ENCODE data around the gene RSPH6A.
A peak's percentile ranks its signal among the peaks of the same experiment; 100 is the strongest.

The RSPH6A gene

GRCh38 chr19:45779231-45780145 is 35.6 kb downstream of the RSPH6A start:
- DNase-seq (ENCODE audit: low spot score): peak; percentile 74

DNA sequence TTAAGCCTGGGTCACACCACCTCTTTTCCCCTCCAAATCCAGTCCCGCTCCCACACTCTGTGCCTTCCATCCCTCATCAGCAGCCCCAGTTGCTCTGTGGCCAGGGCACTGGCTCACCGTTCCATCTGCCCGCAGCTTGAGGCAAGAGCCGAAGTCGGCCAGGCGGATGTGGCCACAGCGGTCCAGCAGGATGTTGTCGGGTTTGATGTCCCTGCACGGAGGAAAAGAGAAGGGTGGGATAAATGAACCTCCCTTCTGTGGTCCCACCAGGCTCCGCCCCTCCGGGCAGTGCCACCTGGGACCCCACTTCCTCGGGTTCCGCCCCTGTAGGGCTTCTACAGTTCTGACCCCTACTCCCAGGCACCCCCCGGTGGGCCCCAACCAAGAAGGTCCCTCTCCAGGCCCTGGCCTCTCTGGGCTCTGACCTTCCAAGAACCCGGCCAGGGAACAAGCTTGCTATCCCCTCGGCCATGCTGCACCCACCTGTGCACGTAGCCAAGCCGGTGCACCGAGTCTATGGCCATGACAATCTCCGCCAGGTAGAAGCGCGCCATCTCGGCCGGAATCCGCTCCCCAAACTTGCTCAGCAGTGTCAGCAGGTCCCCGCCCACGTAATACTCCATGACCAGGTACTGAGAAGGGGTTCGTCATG is 37.0 kb downstream of the RSPH6A start:
- no peak for DNase-seq (ENCODE audit: low spot score)

- DNase-seq (ENCODE audit: low spot score): no peak
Measured at GRCh38 chr19:45777395-45777961, 37.6 kb downstream of the RSPH6A start.

- DNase-seq (ENCODE audit: low spot score): no peak
Measured at GRCh38 chr19:45774765-45775164, 40.3 kb downstream of the RSPH6A start.

GRCh38 chr19:45773384-45773783 is 41.7 kb downstream of the RSPH6A start:
- no peak for DNase-seq (ENCODE audit: low spot score)

DNA sequence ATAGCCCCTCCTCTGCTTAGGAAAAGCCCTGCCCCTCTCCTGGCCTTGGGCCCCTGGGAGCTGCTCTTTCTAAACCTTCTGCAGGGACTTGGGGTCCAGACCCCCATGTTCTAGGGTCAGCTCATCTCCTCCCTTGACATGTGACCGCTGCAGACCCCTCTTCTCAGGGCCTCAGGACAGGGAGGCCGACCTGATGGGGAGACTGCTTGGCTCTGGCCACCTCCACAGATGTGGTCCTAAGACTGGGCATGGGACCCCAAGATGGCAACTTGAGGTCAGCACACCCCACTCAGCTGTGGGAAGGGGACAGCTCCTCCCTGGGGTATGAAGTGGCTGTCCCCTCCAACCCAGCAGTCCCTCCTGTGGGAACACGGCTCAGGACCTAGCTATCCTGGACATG is 42.2 kb downstream of the RSPH6A start:
- DNase-seq (ENCODE audit: low spot score): no peak

DNA sequence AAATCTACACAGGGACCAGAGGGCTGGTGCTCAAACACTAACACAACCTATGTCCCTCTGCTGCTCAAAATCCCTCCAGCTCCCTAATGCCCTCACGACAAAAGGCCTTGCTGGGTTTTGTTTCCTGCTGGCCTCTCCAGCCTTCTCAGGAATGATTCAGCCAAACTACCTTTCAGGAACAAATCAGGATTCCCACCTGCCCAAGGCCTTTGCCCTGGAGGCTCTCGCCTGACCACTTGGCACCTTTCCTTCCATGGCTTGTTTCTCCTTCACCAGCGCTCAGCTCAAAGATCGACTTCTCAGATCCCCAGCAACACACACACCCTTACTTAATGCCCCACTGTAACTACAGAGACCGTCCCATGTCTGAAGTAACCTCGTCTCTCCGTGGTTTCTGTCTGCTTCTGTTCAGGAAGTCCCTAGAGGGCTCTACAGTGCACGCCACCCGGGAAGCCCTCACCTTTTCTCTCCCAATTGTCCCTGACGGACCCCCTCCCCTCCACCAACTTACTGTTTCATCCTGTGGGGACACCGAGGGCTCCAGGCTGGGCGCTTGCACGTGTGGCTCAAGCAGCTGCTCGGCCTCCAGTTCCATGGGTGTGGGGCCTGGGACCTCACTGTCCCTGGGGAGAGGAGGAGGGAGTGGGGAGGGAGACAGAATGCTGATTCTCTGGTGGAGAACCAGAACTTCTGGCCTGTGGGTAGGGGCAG is 42.8 kb downstream of the RSPH6A start:
- DNase-seq (ENCODE audit: low spot score): peak; percentile 28

GRCh38 chr19:45771311-45771933 is 43.7 kb downstream of the RSPH6A start:
- DNase-seq (ENCODE audit: low spot score): no peak

DNA sequence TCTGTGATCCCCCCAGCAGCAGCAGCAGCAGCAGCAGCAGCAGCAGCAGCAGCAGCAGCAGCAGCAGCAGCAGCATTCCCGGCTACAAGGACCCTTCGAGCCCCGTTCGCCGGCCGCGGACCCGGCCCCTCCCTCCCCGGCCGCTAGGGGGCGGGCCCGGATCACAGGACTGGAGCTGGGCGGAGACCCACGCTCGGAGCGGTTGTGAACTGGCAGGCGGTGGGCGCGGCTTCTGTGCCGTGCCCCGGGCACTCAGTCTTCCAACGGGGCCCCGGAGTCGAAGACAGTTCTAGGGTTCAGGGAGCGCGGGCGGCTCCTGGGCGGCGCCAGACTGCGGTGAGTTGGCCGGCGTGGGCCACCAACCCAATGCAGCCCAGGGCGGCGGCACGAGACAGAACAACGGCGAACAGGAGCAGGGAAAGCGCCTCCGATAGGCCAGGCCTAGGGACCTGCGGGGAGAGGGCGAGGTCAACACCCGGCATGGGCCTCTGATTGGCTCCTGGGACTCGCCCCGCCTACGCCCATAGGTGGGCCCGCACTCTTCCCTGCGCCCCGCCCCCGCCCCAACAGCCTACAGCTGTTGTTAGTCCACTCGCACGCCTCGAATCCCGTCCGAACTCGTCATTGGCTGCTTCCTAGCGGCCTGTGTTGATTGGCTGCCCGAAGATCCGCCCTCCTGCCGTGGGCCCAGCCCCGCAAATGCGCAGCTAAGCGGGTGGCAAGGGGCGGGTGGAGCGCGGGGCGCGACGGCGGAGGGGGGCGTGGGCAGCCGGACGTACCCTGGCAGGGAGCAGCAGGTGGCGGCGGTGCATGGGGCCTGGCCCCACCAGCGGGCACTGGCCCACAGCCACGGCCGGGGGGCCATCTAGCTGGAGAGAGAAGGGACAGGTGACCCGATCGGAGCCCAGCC is 44.7 kb downstream of the RSPH6A start:
- DNase-seq (ENCODE audit: low spot score): peak; percentile 94

DNA sequence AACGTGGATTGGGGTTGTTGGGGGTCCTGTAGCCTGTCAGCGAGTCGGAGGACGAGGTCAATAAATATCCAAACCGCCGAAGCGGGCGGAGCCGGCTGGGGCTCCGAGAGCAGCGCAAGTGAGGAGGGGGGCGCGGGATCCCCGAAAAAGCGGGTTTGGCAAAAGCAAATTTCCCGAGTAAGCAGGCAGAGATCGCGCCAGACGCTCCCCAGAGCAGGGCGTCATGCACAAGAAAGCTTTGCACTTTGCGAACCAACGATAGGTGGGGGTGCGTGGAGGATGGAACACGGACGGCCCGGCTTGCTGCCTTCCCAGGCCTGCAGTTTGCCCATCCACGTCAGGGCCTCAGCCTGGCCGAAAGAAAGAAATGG is 45.3 kb downstream of the RSPH6A start:
- peak; percentile 24 for DNase-seq (ENCODE audit: low spot score)

DNA sequence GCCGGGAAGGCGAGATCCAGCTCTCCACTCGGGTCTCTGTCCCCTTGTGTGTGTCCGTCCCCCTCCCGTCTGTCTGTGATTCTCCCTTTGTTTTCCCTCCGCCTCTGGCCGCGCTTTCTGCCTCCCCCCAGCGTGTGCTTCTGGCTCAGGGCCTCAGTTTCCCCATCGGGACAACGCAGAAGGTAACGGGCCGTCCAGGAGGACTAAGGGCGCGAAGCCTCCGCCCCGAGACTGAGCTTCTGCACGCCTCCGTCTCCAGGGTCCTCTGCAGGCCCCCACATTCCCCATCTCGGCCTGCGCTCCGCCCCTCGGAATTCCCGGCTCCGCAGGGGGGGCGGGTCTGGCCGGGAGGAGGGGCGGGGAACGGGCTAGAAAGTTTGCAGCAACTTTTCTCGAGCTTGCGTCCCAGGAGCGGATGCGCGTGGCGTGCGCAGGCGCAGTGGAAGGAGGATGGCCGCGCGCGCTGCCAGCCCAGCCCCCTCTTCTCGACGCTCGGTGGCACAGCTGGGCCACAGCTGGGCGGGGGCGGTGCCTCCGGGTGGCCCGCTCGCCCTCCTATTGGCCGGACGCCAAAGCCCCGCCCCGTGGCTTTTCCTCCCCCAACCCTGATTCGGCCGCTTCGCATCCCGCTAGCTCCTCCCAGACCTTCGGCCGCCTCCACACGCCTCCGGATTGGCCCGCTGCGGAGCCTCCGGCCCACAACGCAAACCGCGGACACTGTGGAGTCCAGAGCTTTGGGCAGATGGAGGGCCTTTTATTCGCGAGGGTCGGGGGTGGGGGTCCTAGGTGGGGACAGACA is 45.9 kb downstream of the RSPH6A start, which contains the start of gene SIX5:
Gene SIX5 (minus strand): TSS at position 269 of the 799 bp plus-strand sequence. CDS start 408 bp downstream, outside the sequence.
- peak; percentile 88 for DNase-seq (ENCODE audit: low spot score)

- no peak for DNase-seq (ENCODE audit: low spot score)
Measured at GRCh38 chr19:45768655-45768983, 46.5 kb downstream of the RSPH6A start.

DNA sequence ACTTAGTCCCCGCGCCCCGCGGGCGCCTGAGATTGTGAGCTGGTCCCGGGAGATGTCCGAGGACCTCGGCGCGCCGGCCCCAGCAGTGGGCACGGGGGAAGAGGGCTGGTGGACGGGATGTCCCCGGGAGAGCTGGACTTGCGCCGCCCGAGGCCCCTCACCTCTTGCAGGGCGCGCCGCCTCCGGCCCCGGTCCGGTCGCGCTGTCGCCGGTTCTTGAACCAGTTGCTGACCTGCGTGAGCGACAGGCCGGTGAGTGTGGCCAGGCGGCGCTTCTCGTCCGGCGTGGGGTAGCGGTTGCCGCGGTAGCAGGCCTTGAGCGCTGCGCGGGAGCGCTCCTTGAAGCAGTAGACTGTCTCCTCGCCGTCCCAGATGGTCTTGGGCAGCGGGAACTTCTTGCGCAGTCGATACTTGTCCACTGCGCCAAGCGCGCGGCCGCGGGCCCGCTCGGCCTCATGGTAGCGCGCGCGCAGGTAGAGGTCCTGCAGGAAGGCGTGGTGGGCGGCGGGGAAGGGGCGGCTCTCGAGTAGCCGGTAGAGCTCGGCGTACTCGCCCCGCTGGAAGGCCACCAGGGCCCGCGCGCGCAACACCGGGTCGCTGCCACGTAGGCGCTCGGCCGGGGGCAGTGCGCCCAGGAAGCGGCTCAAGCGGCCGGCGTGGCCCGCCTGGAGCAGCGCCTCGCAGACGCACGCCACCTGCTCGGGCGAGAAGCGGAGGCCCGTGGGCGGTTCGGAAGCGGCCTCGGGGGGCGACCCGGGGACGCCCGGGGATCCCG is 47.0 kb downstream of the RSPH6A start:
- DNase-seq (ENCODE audit: low spot score): peak; percentile 60

GRCh38 chr19:45767410-45767880 is 47.7 kb downstream of the RSPH6A start:
- DNase-seq (ENCODE audit: low spot score): peak; percentile 69

DNA sequence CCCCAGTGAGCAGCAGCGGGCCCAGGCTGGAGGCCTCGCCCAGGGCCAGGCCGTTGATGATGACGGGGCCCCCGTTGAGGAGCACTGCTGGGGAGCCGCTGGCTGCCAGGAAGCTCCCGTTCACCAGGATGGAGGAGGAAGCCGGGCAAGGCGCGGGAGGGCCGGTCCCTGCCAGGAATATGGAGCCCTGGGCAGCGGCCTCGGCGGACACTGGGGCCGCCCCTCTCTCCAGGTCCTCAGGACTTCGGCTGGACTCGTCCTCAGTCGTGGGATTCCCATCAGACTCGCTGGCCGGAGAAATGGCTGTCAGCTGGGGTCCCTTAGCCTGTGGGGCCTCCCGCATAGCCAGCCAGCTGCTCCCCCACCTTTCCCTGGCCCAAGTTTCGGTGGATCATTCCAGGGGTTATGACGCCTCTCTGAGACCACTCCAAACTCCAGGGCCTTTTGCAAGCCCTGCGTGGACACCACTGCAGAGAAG is 48.2 kb downstream of the RSPH6A start:
- DNase-seq (ENCODE audit: low spot score): no peak

GRCh38 chr19:45766296-45766868 is 48.7 kb downstream of the RSPH6A start:
- DNase-seq (ENCODE audit: low spot score): no peak

DNA sequence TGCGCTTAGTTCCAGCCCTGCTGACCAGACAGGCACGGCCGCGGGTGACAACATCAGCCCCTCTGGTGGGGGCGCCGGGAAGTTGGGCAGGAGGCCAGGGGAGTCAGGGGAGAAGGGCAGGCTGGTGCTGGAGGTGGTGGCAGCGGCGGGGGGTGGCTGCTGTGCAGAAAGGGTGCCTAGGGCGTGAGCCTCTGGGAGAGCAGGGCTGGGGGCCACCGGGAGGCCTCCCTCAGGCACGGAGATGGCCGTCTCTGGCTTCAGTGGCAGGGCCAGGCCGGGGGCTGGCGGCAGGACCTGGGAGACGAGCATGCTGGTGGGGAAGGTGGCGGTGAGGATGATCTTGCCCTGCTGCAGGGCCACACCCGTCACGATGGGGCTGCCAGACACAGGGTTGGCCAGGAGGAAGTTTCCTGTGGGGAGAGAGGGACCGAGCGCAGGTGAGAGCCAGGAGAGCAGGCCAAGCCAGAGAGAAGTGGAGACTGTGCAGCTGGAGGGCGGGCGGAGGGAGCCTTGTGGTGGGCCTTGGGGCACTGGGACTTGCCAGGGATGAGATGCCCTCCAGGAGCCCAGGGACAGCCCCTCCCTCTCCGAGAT is 49.3 kb downstream of the RSPH6A start:
- DNase-seq (ENCODE audit: low spot score): no peak
